ENCODE data around the gene SRCAP.

DNA sequence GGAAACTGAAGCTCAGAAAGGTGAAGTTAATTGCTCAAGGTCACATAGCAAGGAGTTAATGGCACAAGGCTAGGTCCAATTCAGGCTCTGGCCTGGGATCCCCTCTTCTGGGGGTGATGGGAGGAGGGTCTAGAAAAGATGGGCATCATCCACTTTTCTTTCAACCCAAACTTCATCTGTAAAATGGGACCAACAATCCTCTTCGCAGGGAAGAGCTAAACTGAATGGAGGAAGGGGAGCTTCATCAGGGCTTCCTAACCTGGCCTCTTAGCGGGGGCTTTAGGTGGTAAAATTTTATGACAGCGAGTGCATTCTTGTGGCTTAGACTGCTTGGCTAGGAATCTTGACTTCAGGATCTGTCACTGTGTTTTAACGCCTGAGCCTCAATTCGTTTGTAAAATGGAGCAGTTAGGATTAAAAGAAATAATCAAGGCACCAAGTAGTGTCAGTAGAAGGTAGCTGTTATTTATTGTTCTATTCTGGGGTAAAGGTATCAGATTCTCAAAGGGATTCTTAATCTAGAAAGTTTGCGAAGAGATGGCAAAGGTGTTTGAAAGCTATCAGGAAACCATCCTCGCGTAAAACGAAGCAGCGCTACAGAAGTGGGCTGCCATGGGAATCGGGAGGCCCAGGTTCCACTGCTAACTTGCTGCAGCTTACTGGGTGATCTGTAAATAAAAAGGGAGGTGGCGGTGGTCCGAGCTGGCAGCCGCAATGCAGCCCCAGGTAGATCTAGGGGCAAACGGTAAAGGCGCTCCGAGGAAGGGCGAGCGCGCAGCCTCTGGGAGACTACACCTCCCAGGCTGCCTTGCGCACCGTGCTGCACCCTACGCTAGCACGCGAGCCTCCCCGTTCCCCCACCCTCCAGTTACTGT lies 1.5 kb upstream of the SRCAP start:
- no peak for TF ChIP-seq CTCF (IDR thresholded peaks at IDR 0.05)
- no peak for TF ChIP-seq POLR2A (IDR thresholded peaks at IDR 0.05)
- no peak for TF ChIP-seq POLR2AphosphoS5 (IDR thresholded peaks at IDR 0.05)
- no peak for TF ChIP-seq EP300 (IDR thresholded peaks at IDR 0.05; ENCODE audit: low read depth)

Measured in transverse colon (tissue), 4 donors.